ENCODE measurements around the gene GIT2. TPM values are rescaled to one million over a fixed set of nuclear protein-coding genes. Genes with fewer than 3 reads are reported as not detected.

Gene GIT2
- total and polyA plus RNA-seq, 2 of the 8 experiments (the other 6 are each of a cell fraction or from before 2014, with no cell fraction given) = 9.6 to 20.7 TPM

GRCh38 chr12:109897029-109897428, 99.1 kb downstream of the GIT2 start:
- no peak overlapping the region; the same call in 1 of the 2 replicates for H2AK5ac ChIP-seq (ENCODE audit: low read depth, low read length)
- no peak for FAIRE-seq
- TF ChIP-seq E2F6 (IDR thresholded peaks at IDR 0.05) (no peak), HDAC2 (IDR thresholded peaks at IDR 0.05; ENCODE audit: borderline replicate concordance in 1 of 2, low read depth in 2 of 2, low read length in 2 of 2) (no peak), USF2 (IDR thresholded peaks at IDR 0.05; ENCODE audit: low read length) (no peak), JUN (IDR thresholded peaks at IDR 0.05; ENCODE audit: low read depth, low read length) (no peak), SP4 (IDR thresholded peaks at IDR 0.05; ENCODE audit: low read length) (no peak), BCL11A (IDR thresholded peaks at IDR 0.05; ENCODE audit: low read depth in 2 of 2, low read length in 2 of 2) (no peak), TBP (IDR thresholded peaks at IDR 0.05; ENCODE audit: low read depth, low read length) (no peak), KDM4A (IDR thresholded peaks at IDR 0.05; ENCODE audit: low read depth, low read length, severe bottlenecking) (no peak), NRF1 (IDR thresholded peaks at IDR 0.05; ENCODE audit: low read depth, low read length) (no peak), EZH2 (IDR thresholded peaks at IDR 0.05; ENCODE audit: low read depth, low read length, severe bottlenecking) (no peak), ZNF274 (IDR thresholded peaks at IDR 0.05; ENCODE audit: borderline replicate concordance, extremely low read depth, low read length) (no peak), BACH1 (IDR thresholded peaks at IDR 0.05; ENCODE audit: low read length) (no peak)

More at GRCh38 chr12:109897029-109897428, 99.1 kb downstream of the GIT2 start:
- no peaks in the 10 kb centered on the region for H3K36me3 ChIP-seq (ENCODE audit: control insufficient read depth in 2 of 4, insufficient read depth in 4 of 4, low read length in 3 of 4)
- no peak overlapping the region for H3K23ac ChIP-seq (ENCODE audit: insufficient read length)
- ChIA-PET CTCF (ENCODE audit: partially characterized antibody) (interaction anchor here (3.0 kb wide), 1 partner anchor 14 kb away, joined by 11 read pairs; no protein-coding TSS in a partner anchor), POLR2A (ENCODE audit: partially characterized antibody) (interaction anchor here (0.6 to 1.1 kb wide), 2 partner anchors 13 to 48 kb away, joined by 3 to 4 read pairs; no protein-coding TSS in a partner anchor)
- H3K79me1 ChIP-seq (ENCODE audit: low read depth, low read length) = no peaks in the 10 kb centered on the region
- H2BK120ac ChIP-seq (replicated peaks; ENCODE audit: low read depth, low read length) = no peak overlapping the region
- no peak overlapping the region for H4K8ac ChIP-seq (ENCODE audit: extremely low read depth, insufficient read depth, low read length)
- no peak overlapping the region for H2BK15ac ChIP-seq (ENCODE audit: low read length)
- peaks cover 8% of the 10 kb centered on the region for H3K23me2 ChIP-seq (ENCODE audit: low read depth, low read length)
- no peak overlapping the region for H2AFZ ChIP-seq (ENCODE audit: low read length)
- H3K4ac ChIP-seq (replicated peaks; ENCODE audit: insufficient read length, low read depth, low read length) = no peak overlapping the region
- no peaks in the 10 kb centered on the region for H3K79me2 ChIP-seq (ENCODE audit: control insufficient read depth in 1 of 2, insufficient read depth in 2 of 2, low read length in 2 of 2)
- no peak overlapping the region for H3K18ac ChIP-seq (ENCODE audit: extremely low read depth, low read length)
- H3K56ac ChIP-seq (replicated peaks; ENCODE audit: insufficient read length, low read depth, low read length) = no peak overlapping the region
- H3K27ac ChIP-seq (ENCODE audit: low read depth, low read length) = no peak overlapping the region
- H4K20me1 ChIP-seq (replicated peaks in 1 of 2; ENCODE audit: control insufficient read depth in 1 of 2, insufficient read depth in 2 of 2, low read length in 2 of 2) = peaks cover 0 to 3% of the 10 kb centered on the region in 2 experiments
- no peak overlapping the region for H4K5ac ChIP-seq (ENCODE audit: insufficient read length, low read depth, low read length)
- H3K4me2 ChIP-seq (ENCODE audit: insufficient read depth in 1 of 2, low read depth in 2 of 2, low read length in 2 of 2) = no peak overlapping the region
- H2BK20ac ChIP-seq (ENCODE audit: low read length) = no peak overlapping the region
- H3K9me3 ChIP-seq (ENCODE audit: insufficient read depth in 2 of 2, low read depth in 1 of 2, low read length in 1 of 2) = no peaks in the 10 kb centered on the region
- H2BK5ac ChIP-seq (ENCODE audit: low read depth, low read length) = no peak overlapping the region
- H3K14ac ChIP-seq (ENCODE audit: insufficient read length) = no peak overlapping the region
- no peak overlapping the region for H3K9ac ChIP-seq (replicated peaks in 1 of 4; ENCODE audit: extremely low read depth in 1 of 4, low read depth in 3 of 4, low read length in 3 of 4)
- H2BK12ac ChIP-seq (ENCODE audit: low read depth, low read length) = no peak overlapping the region
- no peak overlapping the region for H4K91ac ChIP-seq (replicated peaks; ENCODE audit: insufficient read length, low read length)
- peaks cover 27 to 65% (median 61%) of the 10 kb centered on the region in 4 experiments for H3K27me3 ChIP-seq (replicated peaks in 1 of 4; ENCODE audit: control insufficient read depth in 3 of 4, extremely low read depth in 1 of 4, insufficient read depth in 3 of 4, low read length in 3 of 4)
- WGBS, 2 experiments (ENCODE audit: extremely low coverage in 1 of 2, insufficient coverage in 1 of 2, insufficient read length in 1 of 2, insufficient replicate concordance in 2 of 2, low coverage in 1 of 2, low lambda C conversion rate in 2 of 2, missing lambda C conversion rate in 1 of 2) = 87% methylated on average over 6 of the region's 6 CpGs; no CpG with 5 or more reads in 1 of the 2 experiments
- DNase-seq (ENCODE audit: low read depth in 1 of 2, low spot score in 2 of 2) = no peak
- peaks cover 0 to 10% (median 2%) of the 10 kb centered on the region in 4 experiments; a peak in 2 of 7 replicates for H3K4me1 ChIP-seq (replicated peaks in 1 of 4; ENCODE audit: control insufficient read depth in 3 of 4, insufficient read depth in 4 of 4, low read length in 3 of 4)
- H3K4me3 ChIP-seq (ENCODE audit: extremely low read depth in 1 of 4, insufficient read depth in 2 of 4, low read depth in 3 of 4, low read length in 4 of 4) = no peak overlapping the region
